Measurements from ENCODE around the gene PLK2. TPM values are rescaled to one million over a fixed set of nuclear protein-coding genes. Genes with fewer than 3 reads are reported as not detected.

Gene PLK2
- total RNA-seq, result 10.4 and 10.9 TPM in 2 replicates

DNA sequence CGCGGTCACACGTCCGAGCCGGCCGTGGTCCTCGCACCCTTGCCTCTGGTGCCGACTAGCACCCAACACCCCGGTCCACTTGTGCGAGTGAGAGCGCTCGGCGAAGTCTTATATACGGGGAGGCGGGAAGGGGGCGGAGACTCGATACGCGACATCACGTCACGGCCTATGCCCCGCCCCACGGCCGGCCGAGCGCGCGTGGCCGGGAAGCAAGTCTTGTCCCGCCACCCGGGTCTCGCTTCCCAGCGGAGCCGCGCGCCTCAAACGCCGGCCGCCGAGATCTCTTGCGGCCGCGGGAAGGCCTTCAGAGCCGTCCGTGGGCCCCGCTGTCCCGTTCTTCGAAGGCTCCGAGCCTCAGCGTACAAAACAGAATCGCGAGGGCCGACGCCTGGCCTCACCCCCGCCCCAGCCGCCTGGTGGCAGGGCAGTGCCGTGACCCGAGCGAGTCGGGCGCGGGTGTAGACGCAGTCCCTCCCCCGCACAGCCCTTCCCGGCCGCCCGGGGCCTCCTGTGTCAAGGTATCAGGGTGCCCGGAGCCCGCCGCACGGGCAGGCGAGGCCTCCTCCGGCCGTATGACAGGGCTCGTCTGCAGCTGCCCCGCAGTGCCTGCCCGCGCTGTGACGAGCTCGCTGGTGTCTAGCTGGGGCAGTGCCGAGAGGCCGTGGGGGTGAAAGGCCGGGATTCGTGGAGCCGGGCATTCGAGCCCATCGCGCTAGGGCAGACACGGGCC, at the start of gene PLK2:
PLK2 (minus strand) TSS at position 85 of the 730 bp plus-strand sequence. CDS start 127 bp downstream, outside the sequence.
- Mint-ChIP-seq H3K9me3 (no peaks in the 10 kb centered on the region), H3K36me3 (ENCODE audit: low read depth) (peaks cover 12% of the 10 kb centered on the region), H3K27me3 (no peaks in the 10 kb centered on the region)

DNA sequence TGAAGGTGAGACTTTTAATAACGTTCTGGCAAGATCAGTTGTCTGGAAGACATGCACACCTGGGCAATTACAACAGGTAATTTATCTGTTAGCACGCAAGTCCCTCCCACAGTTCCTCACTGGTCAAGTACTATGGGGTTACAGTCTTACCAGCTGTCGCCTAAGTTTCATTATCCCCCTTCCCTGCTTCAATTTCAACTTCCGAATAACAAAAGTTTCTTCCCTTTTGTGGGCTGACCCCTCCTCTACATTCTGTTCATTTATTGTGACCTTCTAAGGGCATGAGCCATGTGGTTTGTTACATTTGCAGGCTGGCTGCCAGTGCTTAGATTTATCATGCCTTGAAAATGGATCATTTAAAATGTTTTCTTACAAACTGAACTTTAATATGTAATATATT, 47.8 kb upstream of the PLK2 start:
- DNase-seq (no peak), ATAC-seq (ENCODE audit: low read depth) (no peak)
- no peak overlapping the region for H3K4me3 Mint-ChIP-seq
- no peaks in the 10 kb centered on the region for H3K27me3 Mint-ChIP-seq
- H3K36me3 Mint-ChIP-seq (ENCODE audit: low read depth), result peaks cover 4% of the 10 kb centered on the region
- intact Hi-C loops (cut with micrococcal nuclease), result loop anchor here (2.0 to 10.0 kb wide), 3 partner anchors 47 to 1057 kb away; partner anchors contain the start of genes PLK2 and RAB3C
- no peak for TF ChIP-seq CTCF (IDR thresholded peaks at IDR 0.05)
- POLR2A ChIA-PET, result interaction anchor here (0.8 to 1.3 kb wide), 4 partner anchors 15 to 1599 kb away, joined by 3 to 4 read pairs (median 3); partner anchors contain the start of gene RAB3C
- no peak overlapping the region for H3K27ac Mint-ChIP-seq
- peaks cover 12% of the 10 kb centered on the region for H3K9me3 Mint-ChIP-seq
- CTCF ChIA-PET, result interaction anchor here (0.9 kb wide), 1 partner anchor 48 kb away, joined by 4 read pairs; the partner anchor contains the start of gene PLK2
- H3K4me1 Mint-ChIP-seq, result peaks cover 66% of the 10 kb centered on the region

More for the DNA sequence above, at the start of gene PLK2:
- DNase-seq (peak; percentile 97), ATAC-seq (ENCODE audit: low read depth) (peak; percentile 81)
- peaks cover 16% of the 10 kb centered on the region for H3K4me1 Mint-ChIP-seq
- TF ChIP-seq CTCF (IDR thresholded peaks at IDR 0.05), result no peak
- H3K4me3 Mint-ChIP-seq, result peak within 1 kb of the TSS; percentile 89
- intact Hi-C loops (cut with micrococcal nuclease), result loop anchor here (1.0 to 5.0 kb wide), 12 partner anchors 30 to 1559 kb away; no protein-coding TSS in a partner anchor
- ChIA-PET POLR2A (interaction anchor here (0.8 to 2.0 kb wide), 8 partner anchors 26 to 1551 kb away, joined by 3 to 7 read pairs (median 4); partner anchors contain the start of genes GAPT, RAB3C and SETD9), CTCF (interaction anchor here (1.0 to 6.6 kb wide), 19 partner anchors 10 to 1191 kb away, joined by 3 to 81 read pairs (median 5); partner anchors contain the start of gene RAB3C)
- H3K27ac Mint-ChIP-seq, result peak within 1 kb of the TSS; percentile 83

DNA sequence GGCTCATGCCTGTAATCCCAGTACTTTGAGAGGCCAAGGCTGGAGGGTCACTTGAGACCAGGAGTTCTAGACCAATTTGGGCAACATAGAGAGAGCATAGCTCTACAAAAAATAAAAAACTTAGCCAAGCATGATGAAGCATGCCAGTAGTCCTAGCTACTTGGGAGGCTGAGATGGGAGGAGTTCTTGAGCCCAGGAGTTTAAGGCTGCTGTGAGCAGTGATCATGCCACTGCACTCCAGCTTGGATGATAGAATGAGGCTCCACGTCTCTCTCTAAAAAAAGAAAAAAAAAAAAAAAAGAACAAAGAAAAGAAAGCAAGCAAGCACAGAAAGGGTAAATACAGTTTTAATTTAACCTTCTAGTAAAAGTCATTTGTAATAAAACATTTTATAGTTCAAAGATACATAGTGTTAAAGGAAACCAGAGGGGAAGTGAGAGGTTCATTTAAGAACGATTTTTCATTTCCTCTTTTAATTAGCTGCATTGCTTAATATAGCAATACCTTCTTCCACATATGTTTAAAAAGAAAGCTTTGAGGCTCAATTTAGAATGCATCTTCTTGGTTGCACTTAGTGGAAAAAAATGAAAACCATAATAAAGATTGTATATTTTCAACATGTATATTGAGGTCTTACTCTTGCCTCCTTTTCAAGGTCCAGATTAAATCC, 46.2 kb upstream of the PLK2 start:
- peak overlapping the region; percentile 62 for H3K4me3 Mint-ChIP-seq
- CTCF ChIA-PET, result interaction anchor here (1.1 to 2.2 kb wide), 4 partner anchors 28 to 344 kb away, joined by 4 to 8 read pairs (median 4); partner anchors contain the start of gene PLK2
- ATAC-seq (ENCODE audit: low read depth) (peak; percentile 87), DNase-seq (no peak)
- intact Hi-C loops (cut with micrococcal nuclease), result loop anchor here (1.0 to 10.0 kb wide), 5 partner anchors 15 to 1059 kb away; partner anchors contain the start of genes GAPT, PLK2 and RAB3C
- no peaks in the 10 kb centered on the region for H3K27me3 Mint-ChIP-seq
- peaks cover 80% of the 10 kb centered on the region for H3K4me1 Mint-ChIP-seq
- POLR2A ChIA-PET, result interaction anchor here (0.7 to 2.5 kb wide), 11 partner anchors 10 to 543 kb away, joined by 3 to 11 read pairs (median 5); partner anchors contain the start of genes GAPT and RAB3C
- no peak for TF ChIP-seq CTCF (IDR thresholded peaks at IDR 0.05)
- peaks cover 7% of the 10 kb centered on the region for H3K9me3 Mint-ChIP-seq
- H3K36me3 Mint-ChIP-seq (ENCODE audit: low read depth), result peaks cover 3% of the 10 kb centered on the region
- peak overlapping the region; percentile 78 for H3K27ac Mint-ChIP-seq

- no peak for ATAC-seq (ENCODE audit: low read depth)
- intact Hi-C loops (cut with micrococcal nuclease), result loop anchor here (10.0 kb wide), 1 partner anchor 1059 kb away; no protein-coding TSS in a partner anchor
- H3K4me3 Mint-ChIP-seq, result peak overlapping the region; percentile 62
- no peaks in the 10 kb centered on the region for H3K27me3 Mint-ChIP-seq
- ChIA-PET POLR2A (interaction anchor here (0.7 to 2.5 kb wide), 4 partner anchors 9 to 77 kb away, joined by 5 to 11 read pairs (median 7); partner anchors contain the start of genes GAPT and RAB3C), CTCF (interaction anchor here (1.4 to 2.2 kb wide), 4 partner anchors 14 to 345 kb away, joined by 4 to 8 read pairs (median 4); partner anchors contain the start of gene GAPT)
- peaks cover 7% of the 10 kb centered on the region for H3K9me3 Mint-ChIP-seq
- peaks cover 5% of the 10 kb centered on the region for H3K36me3 Mint-ChIP-seq (ENCODE audit: low read depth)
- peak overlapping the region; percentile 78 for H3K27ac Mint-ChIP-seq
- H3K4me1 Mint-ChIP-seq, result peaks cover 86% of the 10 kb centered on the region
- TF ChIP-seq CTCF (IDR thresholded peaks at IDR 0.05), result no peak
- no peak for DNase-seq
Measured at GRCh38 chr5:58505502-58505901, 45.6 kb upstream of the PLK2 start.
